Left hindlimb (tissue), 1 donor: ENCODE measurements around the gene TTLL12.

Experiments
- DNase-seq: peaks from one replicate; pipeline ENCODE4 v3.0.0-alpha.2; 2018

TTLL12 gene

DNA sequence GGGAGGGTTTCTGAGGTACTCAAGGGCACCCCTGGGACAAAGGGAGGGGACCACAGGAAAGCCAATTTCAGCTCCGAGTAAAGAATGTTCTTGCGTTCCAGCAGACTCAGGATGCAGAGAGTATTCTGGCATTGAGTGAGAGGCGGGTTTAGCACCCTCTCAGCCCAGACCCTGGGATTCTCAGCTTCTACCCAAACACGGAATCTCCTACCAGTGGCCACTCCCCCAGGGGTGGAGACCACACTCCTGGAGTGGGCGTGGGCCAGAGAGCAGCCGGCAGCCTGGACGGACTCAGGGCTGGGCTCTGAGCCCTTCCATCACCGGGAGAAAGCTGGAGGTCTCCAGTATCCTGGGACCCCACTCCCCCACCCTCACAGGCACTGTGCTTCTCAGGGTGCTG, 26.1 kb upstream of the TTLL12 start:
- peak; percentile 70 for DNase-seq

GRCh38 chr22:43212434-43212952, 25.6 kb upstream of the TTLL12 start:
- DNase-seq = no peak

- DNase-seq = no peak
Measured at GRCh38 chr22:43211941-43212433, 25.1 kb upstream of the TTLL12 start.

DNA sequence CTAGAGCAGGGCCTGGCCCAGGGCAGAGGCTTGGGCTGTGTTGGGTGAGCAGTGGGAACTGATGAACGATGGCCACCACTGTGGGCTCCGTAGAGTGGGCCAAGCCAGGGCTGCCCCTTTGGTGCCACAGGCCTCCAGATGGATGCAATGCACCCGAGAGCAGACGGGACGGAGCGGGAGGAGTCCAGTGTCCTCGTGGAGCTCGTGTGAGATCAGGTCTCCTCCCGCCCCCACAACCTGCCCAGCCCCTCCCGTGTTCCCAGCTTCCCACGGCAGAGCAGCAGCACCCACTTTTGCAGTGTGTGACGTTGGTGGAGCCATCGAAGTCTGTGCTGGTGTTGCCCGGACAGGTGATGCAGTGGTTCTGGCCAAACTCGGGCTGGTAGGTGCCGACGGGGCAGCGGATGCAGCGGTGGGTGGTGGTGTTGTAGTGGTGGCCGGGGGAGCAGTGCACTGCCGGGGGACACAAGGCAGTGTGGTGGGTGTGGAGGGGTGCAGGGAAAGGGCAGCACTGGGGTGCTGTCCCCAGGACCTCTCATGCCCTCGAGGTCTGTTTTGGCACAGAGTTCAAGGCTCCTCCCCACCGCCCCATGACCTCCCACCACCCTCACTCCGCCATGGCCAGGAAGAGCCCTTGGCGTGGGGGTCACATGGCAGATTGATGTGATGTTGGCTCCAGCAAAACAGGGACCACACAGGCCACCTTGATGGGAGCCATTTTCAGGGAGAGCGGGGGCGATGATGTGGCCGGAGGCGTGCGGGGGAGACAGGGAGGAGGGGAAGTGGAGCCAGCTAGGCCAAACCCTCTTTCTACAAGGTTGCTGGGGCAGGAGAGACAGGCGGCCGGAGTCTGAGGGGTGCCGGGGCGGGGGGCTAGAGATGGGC, 23.9 kb upstream of the TTLL12 start:
- DNase-seq = no peak

- no peak for DNase-seq
Measured at GRCh38 chr22:43209971-43210370, 23.0 kb upstream of the TTLL12 start.

DNA sequence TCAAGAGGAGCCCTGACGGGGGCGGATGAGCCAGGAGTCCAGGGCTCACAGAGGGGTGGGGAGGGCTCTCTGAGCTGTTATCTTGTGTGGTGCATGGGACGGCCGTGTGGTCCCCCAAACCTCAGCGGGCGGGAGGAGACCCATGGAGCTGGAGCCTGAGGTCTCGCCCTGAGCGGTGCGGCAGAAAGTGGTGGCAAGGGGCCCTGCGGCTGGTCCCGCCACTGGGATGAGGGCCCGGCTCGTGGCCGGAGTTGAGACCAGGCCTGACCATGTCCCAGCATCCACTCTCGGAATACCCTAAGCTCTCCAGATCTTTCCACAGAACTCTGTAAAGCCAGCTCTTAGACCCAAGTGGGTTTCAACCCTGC, 22.6 kb upstream of the TTLL12 start:
- DNase-seq = no peak

DNA sequence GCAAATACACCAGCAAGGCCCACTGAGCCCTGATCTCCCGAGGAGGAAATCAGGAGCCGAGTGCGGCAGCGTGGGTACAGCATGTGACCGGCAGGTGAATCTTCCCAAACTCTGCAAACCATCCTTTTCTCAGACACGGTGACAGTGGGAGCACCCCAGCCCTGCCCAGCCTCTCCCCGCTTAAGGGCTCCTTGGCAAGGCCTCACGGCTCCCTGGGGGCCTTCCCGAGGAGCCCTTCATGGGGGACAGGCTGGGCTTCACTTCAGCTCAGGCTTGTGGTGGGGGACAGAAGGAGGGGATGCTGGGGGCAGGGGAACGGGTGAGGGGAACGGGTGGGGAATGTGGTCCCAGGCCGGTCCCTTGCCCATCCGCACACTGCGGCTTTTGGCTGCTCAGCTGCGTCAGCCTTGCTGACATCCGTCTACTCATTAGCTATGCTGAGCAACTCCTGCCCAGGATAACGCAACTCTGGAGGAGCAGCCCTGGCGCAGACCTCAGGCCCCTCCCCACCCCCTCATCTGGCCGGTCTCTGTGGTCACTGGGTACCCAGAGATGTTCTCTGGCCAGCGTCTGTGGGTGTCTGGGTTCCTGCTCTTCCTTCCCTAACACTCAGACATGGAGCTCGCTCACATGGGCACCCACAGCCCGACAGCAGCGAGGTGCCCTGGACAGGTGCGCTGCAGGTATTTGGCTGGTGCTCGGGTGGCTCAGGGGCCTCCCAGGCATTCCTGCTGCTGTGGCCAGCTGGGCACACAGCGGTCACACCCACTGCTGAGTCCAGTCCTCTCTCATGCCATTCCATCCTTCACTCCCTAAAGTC, 22.0 kb upstream of the TTLL12 start:
- no peak for DNase-seq

GRCh38 chr22:43207849-43208702, 21.1 kb upstream of the TTLL12 start:
- DNase-seq = no peak

GRCh38 chr22:43207386-43207785, 20.5 kb upstream of the TTLL12 start:
- DNase-seq = no peak

- no peak for DNase-seq
Measured at GRCh38 chr22:43206509-43207161, 19.7 kb upstream of the TTLL12 start.

GRCh38 chr22:43205748-43206508, 19.0 kb upstream of the TTLL12 start:
- DNase-seq = no peak

- DNase-seq = no peak
Measured at GRCh38 chr22:43205261-43205691, 18.3 kb upstream of the TTLL12 start.

GRCh38 chr22:43203471-43203981, 16.6 kb upstream of the TTLL12 start:
- no peak for DNase-seq

- no peak for DNase-seq
Measured at GRCh38 chr22:43202756-43203410, 15.9 kb upstream of the TTLL12 start.

- no peak for DNase-seq
Measured at GRCh38 chr22:43202326-43202725, 15.4 kb upstream of the TTLL12 start.

DNA sequence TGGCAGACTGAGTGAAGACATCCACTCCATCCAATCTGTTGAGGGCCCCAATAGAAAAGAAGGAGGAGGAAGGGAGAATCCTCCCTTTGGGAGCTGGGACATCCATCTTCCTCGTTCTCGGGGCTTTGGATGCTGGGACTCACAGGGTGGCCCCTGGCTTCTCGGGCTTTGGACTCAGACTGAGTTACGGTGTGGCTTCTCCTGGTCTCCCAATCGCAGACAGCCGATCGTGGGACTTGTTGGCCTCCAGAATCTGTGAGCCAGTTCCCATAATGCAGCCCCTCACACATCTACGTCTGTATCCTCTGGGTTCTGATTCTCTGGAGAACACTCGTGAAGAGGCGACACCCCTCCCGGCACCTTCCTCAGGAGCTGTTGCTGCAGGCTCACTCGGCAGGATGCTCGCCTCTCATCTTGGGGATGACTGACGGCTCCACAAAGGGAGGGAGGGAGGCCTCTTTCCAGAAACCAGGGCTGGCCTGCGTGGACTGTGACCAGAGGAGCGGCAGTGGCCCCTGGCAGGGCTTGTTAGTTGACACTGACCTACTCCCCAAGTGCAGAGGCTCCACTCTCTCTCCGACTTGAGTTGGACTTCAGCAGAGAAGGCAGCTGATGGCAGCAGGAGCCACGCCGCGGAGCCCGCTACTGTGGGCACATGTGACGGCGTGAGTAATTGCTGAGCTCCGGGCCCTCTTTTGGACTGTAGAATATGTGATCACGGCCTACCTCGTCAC, 14.7 kb upstream of the TTLL12 start:
- no peak for DNase-seq

GRCh38 chr22:43200555-43200954, 13.6 kb upstream of the TTLL12 start:
- DNase-seq = no peak

- DNase-seq = no peak
Measured at GRCh38 chr22:43200031-43200430, 13.1 kb upstream of the TTLL12 start.

- no peak for DNase-seq
Measured at GRCh38 chr22:43199541-43199940, 12.6 kb upstream of the TTLL12 start.

DNA sequence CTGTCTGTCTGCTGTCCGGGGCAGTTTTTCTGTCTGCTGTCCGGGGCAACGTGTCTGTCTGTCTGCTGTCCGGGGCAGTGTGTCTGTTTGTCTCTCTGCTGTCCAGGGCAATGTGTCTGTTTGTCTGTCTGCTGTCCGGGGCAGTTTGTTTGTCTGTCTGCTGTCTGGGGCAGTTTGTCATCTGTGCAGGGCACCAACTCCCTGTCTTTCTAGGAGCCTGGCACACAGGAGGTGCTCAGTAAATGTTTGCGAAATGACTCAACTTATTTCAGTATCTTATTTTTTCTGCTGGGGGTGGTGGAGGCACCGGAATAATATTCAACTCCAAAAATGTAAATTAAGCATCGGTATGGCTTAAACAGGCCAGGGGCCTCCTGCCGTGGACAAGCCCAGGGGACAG, 12.0 kb upstream of the TTLL12 start:
- no peak for DNase-seq
